SK-N-SH (cell line): ENCODE measurements around the gene ARHGAP26. TPM values are rescaled to one million over a fixed set of nuclear protein-coding genes. Genes with fewer than 3 reads are reported as not detected.

Experiments
- CTCF ChIA-PET: fragments of 300-600, 350-600 bp; formaldehyde crosslinking; extraction: SDS; loops from one replicate; lab custom pipeline; 2021; lab: Yijun Ruan, JAX
- POLR2A ChIA-PET: fragments of 350-600 bp; sonication (Branson Sonifier 250); formaldehyde crosslinking; extraction: SDS; loops from one replicate; lab custom pipeline; 2020; ENCODE audit warnings: antibody characterized with exemption, inconsistent platforms; lab: Yijun Ruan, JAX
- DNase-seq: peaks from one replicate; pipeline ENCODE4 v3.0.0; 2012
- H2AFZ ChIP-seq: fragments of 200-600 bp; sonication (generic); 2 replicates; pipeline ENCODE4 v1.8.1; 2016; ENCODE audit warnings: antibody characterized with exemption, mild to moderate bottlenecking, low read depth
- H3F3A ChIP-seq: fragments of 200-600 bp; sonication (generic); replicated peaks from 2 replicates; pipeline ENCODE3; 2016; ENCODE audit warnings: antibody characterized with exemption, mild to moderate bottlenecking; ENCODE audit not compliant: insufficient read depth
- H3K27ac ChIP-seq, 2 experiments: fragments of 200-500 bp in 1 of 2; fragments of 200-600 bp in 1 of 2; sonication (Bioruptor generic) in 1 of 2; sonication (generic), shearing (Covaris generic) in 1 of 2; 2 replicates each; pipeline versions ENCODE4 v1.5.1 to v1.6.1; 2014 to 2016; ENCODE audit warnings: low read depth in 2 of 2, inconsistent platforms in 1 of 2, low read length in 1 of 2, mild to moderate bottlenecking in 1 of 2, mixed read lengths in 1 of 2
- H3K27me3 ChIP-seq: fragments of 200-600 bp; sonication (generic), shearing (Covaris generic); 2 replicates; pipeline ENCODE4 v1.6.1; 2016; ENCODE audit warnings: mixed run types; ENCODE audit not compliant: insufficient read depth
- H3K36me3 ChIP-seq, 2 experiments: fragments of 200-500 bp in 1 of 2; fragments of 200-600 bp in 1 of 2; sonication (Bioruptor generic) in 1 of 2; sonication (generic) in 1 of 2; replicated peaks in 1 of 2; 2 replicates each; pipeline versions ENCODE3 to v1.5.1; 2014 to 2016; ENCODE audit warnings: low read length in 1 of 2, mild to moderate bottlenecking in 1 of 2; ENCODE audit not compliant: insufficient read depth in 2 of 2, control insufficient read depth in 1 of 2
- H3K4me1 ChIP-seq, 2 experiments: fragments of 200-500 bp in 1 of 2; fragments of 200-600 bp in 1 of 2; sonication (Bioruptor generic) in 1 of 2; sonication (generic), shearing (Covaris generic) in 1 of 2; 2 replicates each; pipeline versions ENCODE4 v1.5.1 to v1.6.1; 2014 to 2016; ENCODE audit warnings: low read depth in 1 of 2, low read length in 1 of 2, mixed run types in 1 of 2; ENCODE audit not compliant: insufficient read depth in 2 of 2, control insufficient read depth in 1 of 2
- H3K4me2 ChIP-seq: fragments of 200-600 bp; sonication (generic), shearing (Covaris generic); 2 replicates; pipeline ENCODE4 v1.6.1; 2017; ENCODE audit warnings: mixed run types
- H3K4me3 ChIP-seq, 2 experiments: fragments of 200-500 bp in 1 of 2; fragments of 200-600 bp in 1 of 2; sonication (Bioruptor generic) in 1 of 2; sonication (generic), shearing (Covaris generic) in 1 of 2; 2 replicates each; pipeline versions ENCODE4 v1.5.1 to v1.8.1; 2014 to 2016; ENCODE audit warnings: low read depth in 2 of 2, inconsistent platforms in 1 of 2, low read length in 1 of 2, mild to moderate bottlenecking in 1 of 2, mixed read lengths in 1 of 2, moderate library complexity in 1 of 2
- H3K79me2 ChIP-seq: fragments of 200-600 bp; sonication (generic); 2 replicates; pipeline ENCODE4 v1.8.1; 2017; ENCODE audit warnings: mild to moderate bottlenecking; ENCODE audit not compliant: insufficient read depth
- H3K9ac ChIP-seq: fragments of 200-600 bp; sonication (generic); 2 replicates; pipeline ENCODE4 v1.6.1; 2017; ENCODE audit warnings: mixed run types
- H3K9me2 ChIP-seq: fragments of 200-600 bp; sonication (generic); 2 replicates; pipeline ENCODE4 v1.6.1; 2017; ENCODE audit warnings: mixed run types
- H3K9me3 ChIP-seq: fragments of 200-600 bp; sonication (generic); 2 replicates; pipeline ENCODE4 v1.6.1; 2017; ENCODE audit warnings: mixed run types, mild to moderate bottlenecking, moderate library complexity
- H4K20me1 ChIP-seq: fragments of 200-600 bp; sonication (generic); 2 replicates; pipeline ENCODE4 v1.6.1; 2017; ENCODE audit warnings: mild to moderate bottlenecking, mixed run types; ENCODE audit not compliant: insufficient read depth
- CHD2 ChIP-seq: fragments of 150-350 bp; IDR thresholded peaks from 2 replicates; pipeline ENCODE4 v1.6.1; 2018; ENCODE audit warnings: low read length; ENCODE audit not compliant: partially characterized antibody
- ELF1 ChIP-seq: IDR thresholded peaks from 2 replicates; pipeline ENCODE4 v1.4.0; 2012
- EP300 ChIP-seq, 2 experiments: IDR thresholded peaks; 2 replicates each; pipeline versions ENCODE4 v1.4.0 to v1.6.1; 2012; ENCODE audit warnings: borderline replicate concordance in 1 of 2, low read depth in 1 of 2, low read length in 1 of 2
- FOSL2 ChIP-seq: IDR thresholded peaks from 2 replicates; pipeline ENCODE4 v1.4.0; 2012; ENCODE audit warnings: low read depth, mild to moderate bottlenecking, moderate library complexity, borderline replicate concordance
- JUND ChIP-seq: IDR thresholded peaks from 2 replicates; pipeline ENCODE4 v1.4.0; 2012
- MAX ChIP-seq: IDR thresholded peaks from 2 replicates; pipeline ENCODE4 v1.4.0; 2012; ENCODE audit warnings: low read depth
- MEF2A ChIP-seq: IDR thresholded peaks from 2 replicates; pipeline ENCODE4 v1.4.0; 2012; ENCODE audit warnings: low read depth, borderline replicate concordance
- NFIC ChIP-seq: IDR thresholded peaks from 2 replicates; pipeline ENCODE4 v1.4.0; 2012; ENCODE audit warnings: borderline replicate concordance
- POLR2AphosphoS5 ChIP-seq: IDR thresholded peaks from 2 replicates; pipeline ENCODE4 v1.6.1; 2012; ENCODE audit warnings: low read depth, low read length
- RAD21 ChIP-seq: IDR thresholded peaks from 2 replicates; pipeline ENCODE4 v1.6.1; 2012; ENCODE audit warnings: mild to moderate bottlenecking, low read length
- RCOR1 ChIP-seq: fragments of 150-350 bp; IDR thresholded peaks from 2 replicates; pipeline ENCODE4 v1.6.1; 2017; ENCODE audit warnings: antibody characterized with exemption, low read length
- RFX5 ChIP-seq: IDR thresholded peaks from 2 replicates; pipeline ENCODE4 v1.6.1; 2012; ENCODE audit warnings: mild to moderate bottlenecking, improper control_type of control experiment, low read length
- RXRA ChIP-seq: IDR thresholded peaks from 2 replicates; pipeline ENCODE4 v1.4.0; 2012; ENCODE audit warnings: low read depth, mild to moderate bottlenecking, borderline replicate concordance
- SIN3A ChIP-seq: IDR thresholded peaks from 2 replicates; pipeline ENCODE4 v1.6.1; 2012; ENCODE audit warnings: low read depth, mild to moderate bottlenecking, low read length, moderate library complexity, borderline replicate concordance
- SMC3 ChIP-seq: IDR thresholded peaks from 2 replicates; pipeline ENCODE4 v1.6.1; 2012; ENCODE audit warnings: low read depth, low read length, improper control_type of control experiment
- TCF12 ChIP-seq: IDR thresholded peaks from 2 replicates; pipeline ENCODE4 v1.4.0; 2012
- TEAD4 ChIP-seq: IDR thresholded peaks from 2 replicates; pipeline ENCODE4 v1.4.0; 2012; ENCODE audit warnings: mild to moderate bottlenecking, borderline replicate concordance; ENCODE audit not compliant: insufficient read depth
- USF1 ChIP-seq: IDR thresholded peaks from 2 replicates; pipeline ENCODE4 v1.4.0; 2012; ENCODE audit warnings: low read depth, borderline replicate concordance
- USF2 ChIP-seq: fragments of 150-350 bp; IDR thresholded peaks from 2 replicates; pipeline ENCODE4 v1.6.1; 2017; ENCODE audit warnings: antibody characterized with exemption, low read length, low read depth, borderline replicate concordance
- ZBTB33 ChIP-seq: IDR thresholded peaks from 2 replicates; pipeline ENCODE4 v1.4.0; 2012; ENCODE audit warnings: low read depth, borderline replicate concordance
- WGBS: methylation state at CpG from one replicate; pipeline ENCODE4 v1.1.6; 2017; ENCODE audit warnings: low lambda C conversion rate; 5-methylcytosine and 5-hydroxymethylcytosine counted together
- polyA plus RNA-seq, 3 experiments: library from polyadenylated mRNA; depleted of rRNA; stranded (reverse); fragments of >200 nt; gene quantifications; 2 replicates each; pipeline ENCODE4 v1.2.3, GENCODE V29; 2012
- TF ChIP-seq, protein P1 (sequence below): IDR thresholded peaks from 2 replicates; pipeline ENCODE4; 2012

The ARHGAP26 gene
- polyA plus RNA-seq, 1 of the 3 experiments (the other 2 are of a cell fraction), result 6.1 TPM

DNA sequence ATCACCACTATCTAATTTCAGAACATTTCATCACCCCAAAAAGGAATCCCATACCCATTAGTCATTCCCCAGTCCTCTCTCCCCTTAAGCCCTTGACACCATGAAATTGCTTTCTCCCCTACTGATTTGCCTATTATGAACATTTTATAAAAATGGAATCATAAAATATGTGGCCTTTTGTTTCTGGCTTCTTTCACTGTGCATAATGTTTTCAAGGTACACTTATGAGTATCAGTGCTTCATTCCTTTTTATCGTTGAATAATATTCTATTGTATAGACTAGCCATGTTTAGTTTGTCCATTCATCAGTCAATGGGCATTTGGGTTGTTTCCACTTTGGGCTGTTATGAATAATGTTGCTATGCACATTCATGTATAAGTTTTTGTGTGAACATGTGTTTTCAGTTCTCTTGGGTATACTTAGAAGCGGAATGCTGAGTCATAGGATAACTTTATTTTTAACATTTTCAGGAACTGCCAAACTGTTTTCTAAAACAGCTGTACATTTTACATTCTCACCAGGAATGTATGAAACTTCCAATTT, 43.9 kb upstream of the ARHGAP26 start:
- peak overlapping the region; percentile 46; the same call in 1 of the 2 replicates for H3K4me2 ChIP-seq
- H4K20me1 ChIP-seq, result peaks cover 3% of the 10 kb centered on the region; the same call in 1 of the 2 replicates
- H3K27ac ChIP-seq, result peak overlapping the region; percentile 43 to 98; a peak in 3 of 4 replicates
- H3K4me1 ChIP-seq, result peaks cover 0 to 25% of the 10 kb centered on the region in 2 experiments
- H3K27me3 ChIP-seq, result no peaks in the 10 kb centered on the region
- no peaks in the 10 kb centered on the region for H3K36me3 ChIP-seq
- no peak for DNase-seq
- POLR2A ChIA-PET, result no interaction called here
- H3F3A ChIP-seq, result peaks cover 28% of the 10 kb centered on the region
- WGBS, result 29% methylated on average over 2 of the region's 2 CpGs
- H3K9me3 ChIP-seq, result no peaks in the 10 kb centered on the region
- H2AFZ ChIP-seq, result no peak overlapping the region
- H3K79me2 ChIP-seq, result no peaks in the 10 kb centered on the region
- no peak overlapping the region for H3K4me3 ChIP-seq
- H3K9me2 ChIP-seq, result no peaks in the 10 kb centered on the region
- peak overlapping the region; percentile 66; the same call in 1 of the 2 replicates for H3K9ac ChIP-seq
- CTCF ChIA-PET, result interaction anchor here (0.8 to 29.7 kb wide), 3 partner anchors 7 to 154 kb away, joined by 3 to 472 read pairs (median 6); no protein-coding TSS in a partner anchor
- peak; percentile 65; the same call in 1 of the 2 replicates for TF ChIP-seq TEAD4
- no peak; the same call in 1 of the 2 replicates for TF ChIP-seq ELF1
- peak; percentile 78 for TF ChIP-seq FOSL2
- no peak for TF ChIP-seq CHD2
- no peak for TF ChIP-seq USF1
- peak; percentile 65 for TF ChIP-seq MAX
- peak; percentile 77 for TF ChIP-seq JUND
- no peak for TF ChIP-seq RFX5
- peak; percentile 96 for TF ChIP-seq TCF12
- no peak for TF ChIP-seq SMC3
- TF ChIP-seq, protein P1, sequence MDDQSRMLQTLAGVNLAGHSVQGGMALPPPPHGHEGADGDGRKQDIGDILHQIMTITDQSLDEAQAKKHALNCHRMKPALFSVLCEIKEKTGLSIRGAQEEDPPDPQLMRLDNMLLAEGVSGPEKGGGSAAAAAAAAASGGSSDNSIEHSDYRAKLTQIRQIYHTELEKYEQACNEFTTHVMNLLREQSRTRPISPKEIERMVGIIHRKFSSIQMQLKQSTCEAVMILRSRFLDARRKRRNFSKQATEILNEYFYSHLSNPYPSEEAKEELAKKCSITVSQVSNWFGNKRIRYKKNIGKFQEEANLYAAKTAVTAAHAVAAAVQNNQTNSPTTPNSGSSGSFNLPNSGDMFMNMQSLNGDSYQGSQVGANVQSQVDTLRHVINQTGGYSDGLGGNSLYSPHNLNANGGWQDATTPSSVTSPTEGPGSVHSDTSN, result peak; percentile 64
- TF ChIP-seq EP300 (IDR thresholded peaks at IDR 0.05; ENCODE audit: borderline replicate concordance in 1 of 2, low read depth in 1 of 2, low read length in 1 of 2), result peak; percentile 59 to 61; a peak in 3 of 4 replicates
- TF ChIP-seq RCOR1, result no peak
- TF ChIP-seq SIN3A, result no peak
- TF ChIP-seq NFIC, result peak; percentile 63
- TF ChIP-seq MEF2A, result peak; percentile 90

DNA sequence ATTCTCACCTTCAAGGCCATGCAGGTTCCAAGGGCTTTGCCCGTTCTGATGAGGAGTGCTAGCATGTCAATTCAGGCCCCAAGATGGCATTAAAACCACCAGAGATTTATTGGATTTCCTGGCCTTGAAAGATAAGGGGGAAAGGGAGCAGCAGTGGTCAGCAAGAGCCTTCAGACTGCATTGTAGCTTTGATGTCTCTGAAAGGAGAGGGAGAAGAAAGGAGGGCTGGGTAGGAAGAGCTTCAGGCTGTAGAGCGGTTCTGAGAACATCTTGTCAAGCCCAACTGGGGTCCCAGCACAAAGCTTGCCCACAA, 42.5 kb upstream of the ARHGAP26 start:
- H3K27me3 ChIP-seq, result no peaks in the 10 kb centered on the region
- H4K20me1 ChIP-seq, result peaks cover 3% of the 10 kb centered on the region; the same call in 1 of the 2 replicates
- CTCF ChIA-PET, result interaction anchor here (0.6 to 29.7 kb wide), 6 partner anchors 9 to 161 kb away, joined by 3 to 472 read pairs (median 4); no protein-coding TSS in a partner anchor
- no peak for DNase-seq
- H3K4me2 ChIP-seq, result no peak overlapping the region
- H3K9me3 ChIP-seq, result no peaks in the 10 kb centered on the region
- peaks cover 28% of the 10 kb centered on the region for H3F3A ChIP-seq
- H3K36me3 ChIP-seq, result no peaks in the 10 kb centered on the region
- no peak overlapping the region for H3K4me3 ChIP-seq
- peak overlapping the region in 1 of 2 experiments; percentile 98; a peak in 2 of 4 replicates for H3K27ac ChIP-seq
- POLR2A ChIA-PET, result no interaction called here
- peaks cover 0 to 21% of the 10 kb centered on the region in 2 experiments for H3K4me1 ChIP-seq
- H2AFZ ChIP-seq, result no peak overlapping the region
- no peaks in the 10 kb centered on the region for H3K79me2 ChIP-seq
- no peak overlapping the region for H3K9ac ChIP-seq
- no peaks in the 10 kb centered on the region for H3K9me2 ChIP-seq
- WGBS, result 100% methylated on average over 2 of the region's 2 CpGs
- TF ChIP-seq RAD21 (no peak), RXRA (no peak), TCF12 (no peak), MEF2A (no peak), EP300 (IDR thresholded peaks at IDR 0.05; ENCODE audit: borderline replicate concordance in 1 of 2, low read depth in 1 of 2, low read length in 1 of 2) (no peak), ZBTB33 (no peak), USF2 (no peak), SMC3 (no peak), POLR2AphosphoS5 (no peak)
